GM18507 (cell line): Measurements from ENCODE around the gene ADCY2.

Experiments
- DNase-seq: peaks from one replicate; pipeline ENCODE4 v3.0.0; 2011; ENCODE audit warnings: low read depth; ENCODE audit not compliant: insufficient read length; ENCODE audit errors: extremely low spot score
- FAIRE-seq: peaks from 2 replicates; lab custom pipeline; 2011; peaks lifted over from hg19 to GRCh38; lab: Jason Lieb, UNC

Gene ADCY2

GRCh38 chr5:7868773-7869473 is 473.0 kb downstream of the ADCY2 start, which contains the start of the genes FASTKD3 and MTRR:
Gene FASTKD3, minus strand, starts transcription at chr5:7869031. Its CDS starts 948 bp downstream, at chr5:7868083.
Gene MTRR, plus strand, starts transcription at chr5:7869148. Its CDS starts 1,647 bp downstream, at chr5:7870795.
- DNase-seq (peak; percentile 88), FAIRE-seq (peak; percentile 99)

GRCh38 chr5:7869474-7870136 is 473.7 kb downstream of the ADCY2 start:
- peak; percentile 75 for FAIRE-seq

GRCh38 chr5:7871653-7872052 is 475.7 kb downstream of the ADCY2 start:
- FAIRE-seq (peak; percentile 69), DNase-seq (no peak)

More at GRCh38 chr5:7869474-7870136, 473.7 kb downstream of the ADCY2 start:
- no peak for DNase-seq

GRCh38 chr5:7872517-7873130 is 476.7 kb downstream of the ADCY2 start:
- DNase-seq, result no peak

GRCh38 chr5:7873216-7873615 is 477.3 kb downstream of the ADCY2 start:
- peak; percentile 49 for FAIRE-seq
- DNase-seq, result no peak

More at GRCh38 chr5:7872517-7873130, 476.7 kb downstream of the ADCY2 start:
- no peak for FAIRE-seq

GRCh38 chr5:7874639-7875038 is 478.7 kb downstream of the ADCY2 start:
- no peak for DNase-seq
- FAIRE-seq, result no peak

GRCh38 chr5:7875151-7875550 is 479.2 kb downstream of the ADCY2 start:
- no peak for FAIRE-seq
- DNase-seq, result no peak

GRCh38 chr5:7876867-7877266 is 480.9 kb downstream of the ADCY2 start:
- no peak for FAIRE-seq
- DNase-seq, result no peak

GRCh38 chr5:7877851-7878250 is 481.9 kb downstream of the ADCY2 start:
- FAIRE-seq, result no peak
- DNase-seq, result no peak

- DNase-seq, result no peak
- peak; percentile 65 for FAIRE-seq
Observed at GRCh38 chr5:7878381-7878873, 482.5 kb downstream of the ADCY2 start.
